Psoas muscle (tissue), 8 donors: Measurements from ENCODE around the gene PGM2L1. TPM values are rescaled to one million over a fixed set of nuclear protein-coding genes. Genes with fewer than 3 reads are reported as not detected.
A peak's percentile ranks its signal among the peaks of the same experiment; 100 is the strongest.

Experiments used
- ATAC-seq, 4 donors: fragments of 200-7000 bp; cut with Tn5 transposase; one replicate each; pipeline ENCODE4 v1.9.1; 2020; ENCODE audit warnings: moderate library complexity in 3 of 4, mild to moderate bottlenecking in 2 of 4
- DNase-seq, 2 donors: peaks; one replicate each; pipeline ENCODE4 v3.0.0-alpha.2; 2020
- H3K27ac ChIP-seq: fragments of 200-600 bp; one replicate; pipeline ENCODE4 v1.8.0; 2022
- H3K27me3 ChIP-seq, 3 donors: fragments of 200-600 bp in 1 of 3; one replicate each; pipeline versions ENCODE4 v1.6.1 to v1.8.0; 2013 to 2022; ENCODE audit warnings: low read length in 2 of 3, mild to moderate bottlenecking in 2 of 3, moderate library complexity in 1 of 3; ENCODE audit not compliant: insufficient read depth in 3 of 3
- H3K36me3 ChIP-seq, 2 donors: fragments of 200-600 bp in 1 of 2; one replicate each; pipeline versions ENCODE4 v1.6.1 to v1.8.0; 2013 to 2022; ENCODE audit warnings: low read depth in 1 of 2, mild to moderate bottlenecking in 1 of 2, moderate library complexity in 1 of 2; ENCODE audit not compliant: insufficient read depth in 1 of 2
- H3K4me1 ChIP-seq: fragments of 200-600 bp; one replicate; pipeline ENCODE4 v1.8.0; 2022
- H3K4me3 ChIP-seq: fragments of 200-600 bp; one replicate; pipeline ENCODE4 v1.8.0; 2022; ENCODE audit warnings: mild to moderate bottlenecking
- H3K9me3 ChIP-seq: fragments of 200-600 bp; one replicate; pipeline ENCODE4 v1.8.0; 2022
- CTCF ChIP-seq: fragments of 200-600 bp; IDR thresholded peaks from one replicate; pipeline ENCODE4 v1.8.0; 2022; ENCODE audit warnings: antibody characterized with exemption
- WGBS, 3 donors: extraction: QIAGEN DNeasy Blood & Tissue Kit; methylation state at CpG; one replicate each; pipeline versions ENCODE4 v1.1.6 to v1.1.7; 2013; 5-methylcytosine and 5-hydroxymethylcytosine counted together
- intact Hi-C, 2 donors: fragments of 100-400 bp; cut with DNase I; formaldehyde crosslinking; loops; one replicate each; pipeline versions ENCODE4 v1.11.0 to v1.14.2; 2022
- polyA plus RNA-seq, 3 donors: library from polyadenylated mRNA; stranded (reverse); fragments of 200-250 nt; gene quantifications; one replicate each; pipeline ENCODE4 v1.2.3, GENCODE V29; 2013
- total RNA-seq, 4 donors: library from RNA; stranded (reverse); fragmentation: NEBNext Ultra II Directional in 2 of 4; extraction: Animal tissue kit (Norgen Biotek cat#: 25700) in 2 of 4; gene quantifications; one replicate each; pipeline versions ENCODE4 v1.2.1 to v1.2.4, GENCODE V29; 2021 to 2023
- donor health status: healthy with polysubstance abuse.
- donor health status: DM: no; HTN: no; CAD: no; lungs with moderate emphysema.
- donor health status: Bipolar disorder and iron deficiency.
- donor health status: healthy.
- donor health status: DM: yes; HTN: yes; CAD: no.
- donor health status: DM: no; HTN: no; CAD: no.
- donor health status: DM: no; HTN: no; CAD: no.
- donor health status: DM: yes; HTN: yes; CAD: no.

The PGM2L1 gene
- total and polyA plus RNA-seq, 7 donors, result 2.8 to 10.9 (median 9.7) TPM

GRCh38 chr11:74388678-74389327, 9.4 kb downstream of the PGM2L1 start:
- no peak for DNase-seq
- H3K36me3 ChIP-seq, result no peaks in the 10 kb centered on the region
- no peak overlapping the region for H3K27ac ChIP-seq
- H3K9me3 ChIP-seq, result no peaks in the 10 kb centered on the region
- no peaks in the 10 kb centered on the region for H3K27me3 ChIP-seq
- peak; percentile 53 for TF ChIP-seq CTCF
- intact Hi-C loops, result loop anchor here in 1 of 2 donors (2.0 kb wide), 1 partner anchor 60 kb away; no protein-coding TSS in a partner anchor
- H3K4me3 ChIP-seq, result no peak overlapping the region
- no peaks in the 10 kb centered on the region for H3K4me1 ChIP-seq
- WGBS, 3 donors, result 0 to 3% (median 2%) methylated on average over 2 of the region's 2 CpGs
- peak in 3 of 4 donors; percentile 68 to 94 (median 89) for ATAC-seq

- WGBS, 3 donors, result 96 to 99% (median 97%) methylated on average over 3 of the region's 3 CpGs
- intact Hi-C loops, result no loop called here
Measured at GRCh38 chr11:74384641-74385040, 13.6 kb downstream of the PGM2L1 start.

GRCh38 chr11:74380746-74381439, 17.3 kb downstream of the PGM2L1 start:
- Histone ChIP-seq H3K27me3 (no peaks in the 10 kb centered on the region), H3K4me3 (no peak overlapping the region), H3K9me3 (no peaks in the 10 kb centered on the region), H3K27ac (no peak overlapping the region), H3K36me3 (no peaks in the 10 kb centered on the region), H3K4me1 (no peaks in the 10 kb centered on the region)
- DNase-seq, result no peak
- WGBS, 3 donors, result 80 to 87% (median 82%) methylated on average over 1 of the region's 1 CpG
- TF ChIP-seq CTCF, result no peak
- ATAC-seq, result no peak
- intact Hi-C loops, result no loop called here

More at GRCh38 chr11:74384641-74385040, 13.6 kb downstream of the PGM2L1 start:
- H3K36me3 ChIP-seq, result no peaks in the 10 kb centered on the region
- H3K9me3 ChIP-seq, result no peaks in the 10 kb centered on the region
- ATAC-seq (no peak), DNase-seq (no peak)
- no peaks in the 10 kb centered on the region for H3K27me3 ChIP-seq
- H3K4me3 ChIP-seq, result no peak overlapping the region
- no peaks in the 10 kb centered on the region for H3K4me1 ChIP-seq
- no peak overlapping the region for H3K27ac ChIP-seq
- no peak for TF ChIP-seq CTCF

DNA sequence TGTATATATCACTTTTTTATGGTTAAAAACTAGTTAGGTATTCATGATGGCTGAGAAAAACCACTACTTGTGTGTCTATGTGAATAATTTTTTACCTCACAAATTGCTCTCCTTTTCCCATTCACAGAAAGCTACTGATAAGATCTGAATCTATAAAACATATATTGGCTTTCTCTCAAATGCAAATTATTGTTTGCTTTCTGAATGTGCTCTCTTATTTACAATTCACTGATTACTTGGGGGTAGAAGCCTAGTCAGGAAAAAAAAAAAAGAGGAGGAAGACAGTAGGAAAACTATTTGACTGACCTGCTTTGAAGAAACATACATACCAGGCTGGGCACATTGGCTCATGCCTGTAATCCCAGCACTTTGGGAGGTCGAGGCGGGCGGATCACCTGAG, 20.5 kb downstream of the PGM2L1 start:
- intact Hi-C loops, result no loop called here
- Histone ChIP-seq H3K27ac (no peak overlapping the region), H3K27me3 (no peaks in the 10 kb centered on the region), H3K36me3 (no peaks in the 10 kb centered on the region), H3K9me3 (no peaks in the 10 kb centered on the region), H3K4me3 (no peak overlapping the region), H3K4me1 (no peaks in the 10 kb centered on the region)
- WGBS, 3 donors, result 91 to 98% (median 97%) methylated on average over 3 of the region's 3 CpGs
- no peak for TF ChIP-seq CTCF
- ATAC-seq (no peak), DNase-seq (no peak)
